Measurements from ENCODE around the gene FAM136A. TPM values are rescaled to one million over a fixed set of nuclear protein-coding genes. Genes with fewer than 3 reads are reported as not detected.
A peak's percentile ranks its signal among the peaks of the same experiment; 100 is the strongest.
"Not testable (repeated sequence)": the region's sequence is repeated elsewhere in the genome, so short reads cannot be mapped to it uniquely, and the experiment has no call there.

FAM136A gene
- total RNA-seq, 1 experiment from 2014 or later = 65.5 TPM

DNA sequence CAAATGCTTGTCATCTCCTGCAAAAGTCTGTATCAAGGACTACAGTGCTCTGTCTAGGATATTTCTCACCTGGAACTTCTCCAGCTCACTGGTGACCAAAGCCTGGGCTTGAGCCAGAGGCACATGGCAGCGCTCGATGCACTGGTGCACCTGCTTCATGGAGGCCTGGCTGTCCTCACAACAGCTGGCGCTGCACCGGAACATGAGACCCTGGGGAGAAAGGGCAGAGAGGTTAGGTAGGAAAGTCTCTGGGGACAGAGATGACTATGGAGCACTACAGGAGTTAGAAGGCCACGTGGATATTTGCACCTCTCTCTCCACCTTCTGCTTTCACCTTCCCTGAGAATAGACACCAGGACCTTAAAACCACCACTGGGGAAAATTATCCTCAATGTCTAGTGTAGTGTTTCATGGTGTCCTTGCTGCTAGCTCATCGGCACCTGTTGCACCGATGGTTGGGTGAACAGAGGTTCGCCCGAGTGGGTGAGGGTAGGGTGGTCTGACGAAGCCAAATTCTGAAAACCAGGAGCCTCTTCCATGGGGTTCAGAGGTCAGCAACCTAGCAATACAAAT is 1.0 kb downstream of the FAM136A start:
- no peak for DNase-seq (ENCODE audit: extremely low read depth, low read depth)

DNA sequence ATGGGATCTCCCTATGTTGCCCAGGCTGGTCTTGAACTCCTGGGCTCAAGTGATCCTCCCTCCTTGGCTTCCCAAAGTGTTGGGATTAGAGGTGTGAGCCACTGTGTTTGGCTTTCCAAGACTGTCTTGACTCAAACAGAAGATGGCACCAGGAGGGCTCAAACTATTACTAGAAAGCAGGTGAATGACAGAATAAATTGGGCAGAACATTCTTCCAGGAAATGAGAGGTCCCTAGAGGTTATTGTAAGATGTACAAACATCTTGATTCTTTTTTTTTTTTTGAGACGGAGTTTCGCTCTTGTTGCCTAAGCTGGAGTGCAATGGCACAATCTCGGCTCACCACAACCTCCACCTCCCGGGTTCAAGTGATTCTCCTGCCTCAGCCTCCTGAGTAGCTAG is 4.0 kb downstream of the FAM136A start:
- DNase-seq (ENCODE audit: extremely low read depth, low read depth) = not testable (repeated sequence)

DNA sequence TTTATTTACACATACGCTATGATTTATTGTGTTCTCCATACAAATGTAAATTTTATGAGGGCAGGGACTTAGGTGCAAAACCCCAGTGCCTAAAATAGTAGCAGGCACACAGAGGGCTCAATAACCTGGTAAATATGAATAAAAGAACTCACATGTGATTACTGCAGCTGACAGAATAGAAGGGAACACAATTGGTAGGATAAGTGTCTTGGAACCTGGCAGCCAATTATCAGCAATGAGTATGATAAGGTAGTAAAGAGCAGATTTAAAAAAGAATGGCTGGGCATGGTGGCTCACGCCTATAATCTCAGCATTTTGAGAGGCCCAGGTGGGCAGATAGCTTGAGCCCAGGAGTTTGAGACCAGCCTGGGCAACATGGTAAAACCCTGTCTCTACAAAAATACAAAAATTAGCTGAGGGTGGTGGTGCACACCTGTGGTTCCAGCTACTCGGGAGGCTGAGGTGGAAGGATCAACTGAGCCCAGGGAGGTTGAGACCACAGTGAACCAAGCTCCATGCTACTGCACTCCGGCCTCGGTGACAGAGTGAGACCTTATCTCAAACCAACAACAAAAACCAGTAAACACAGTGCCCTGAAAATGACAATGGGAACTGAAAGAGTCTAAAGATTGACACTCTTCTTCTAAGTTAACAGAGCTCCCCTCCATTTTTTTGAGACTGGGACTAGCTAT is 18.2 kb downstream of the FAM136A start:
- DNase-seq (ENCODE audit: extremely low read depth, low read depth) = no peak

DNA sequence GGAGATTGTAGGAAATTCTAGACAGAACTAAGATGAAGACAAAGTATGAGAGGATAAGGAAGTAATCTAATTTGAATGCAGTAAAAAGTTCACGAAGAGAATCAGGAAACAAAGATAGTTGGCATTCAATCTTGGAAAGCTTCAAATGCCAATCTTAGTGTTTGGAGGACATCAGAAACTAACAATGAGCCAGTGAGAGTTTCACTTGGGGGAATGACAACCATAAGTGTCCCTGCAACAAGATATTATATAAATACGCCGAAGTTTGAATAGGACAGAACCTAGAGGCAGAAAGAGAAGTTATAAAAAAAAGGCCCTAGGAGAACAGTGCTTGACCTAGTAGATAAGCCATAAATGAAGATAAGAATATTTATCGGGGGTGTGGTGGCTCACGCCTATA is 19.4 kb downstream of the FAM136A start:
- DNase-seq (ENCODE audit: extremely low read depth, low read depth) = no peak

DNA sequence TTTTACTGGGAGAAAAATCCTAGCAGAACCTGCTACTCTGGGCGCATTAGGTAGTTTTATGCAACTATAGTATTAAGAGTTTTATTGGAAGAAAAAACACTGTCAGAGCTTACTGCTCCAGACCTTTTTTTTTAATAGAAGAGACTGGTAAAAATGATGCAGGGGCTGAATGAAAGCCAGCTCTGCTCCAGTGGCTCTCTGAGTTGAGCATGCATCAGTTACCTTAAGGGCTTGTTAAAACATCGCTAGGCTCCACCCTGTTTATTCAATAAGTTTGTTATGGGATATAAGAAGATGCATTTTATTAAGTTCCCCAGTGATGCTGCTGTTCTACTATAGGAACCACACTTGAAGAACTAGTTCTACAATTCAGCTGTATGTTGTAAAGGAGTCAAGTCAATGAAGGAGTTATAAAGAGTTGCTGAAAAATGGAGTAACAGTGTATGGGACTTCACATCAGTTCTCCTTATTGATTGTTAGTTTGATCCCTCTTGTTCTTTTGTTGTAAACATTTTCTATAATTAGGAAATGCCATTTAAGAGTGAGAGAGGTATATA is 21.5 kb downstream of the FAM136A start:
- DNase-seq (ENCODE audit: extremely low read depth, low read depth) = no peak

DNA sequence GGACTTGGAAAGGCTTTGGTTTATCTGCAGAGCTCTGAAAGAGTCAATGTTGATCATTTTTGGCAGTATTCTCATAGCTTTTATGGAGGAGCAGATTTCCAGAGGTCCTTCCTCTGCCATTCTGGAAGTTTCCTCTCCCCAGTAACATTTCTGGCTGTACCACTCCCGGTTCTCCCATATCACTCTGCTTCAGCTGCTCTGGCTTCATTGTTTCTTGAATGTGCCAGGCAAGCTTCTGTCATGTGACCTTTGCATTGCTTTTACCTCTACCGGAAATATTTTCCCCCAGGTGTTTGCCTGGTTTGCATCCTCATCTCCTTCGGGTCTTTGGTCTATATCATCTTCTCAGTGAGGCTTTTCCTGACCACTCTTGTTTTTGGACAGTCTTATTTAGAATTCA is 31.5 kb downstream of the FAM136A start:
- DNase-seq (ENCODE audit: extremely low read depth, low read depth) = no peak

DNA sequence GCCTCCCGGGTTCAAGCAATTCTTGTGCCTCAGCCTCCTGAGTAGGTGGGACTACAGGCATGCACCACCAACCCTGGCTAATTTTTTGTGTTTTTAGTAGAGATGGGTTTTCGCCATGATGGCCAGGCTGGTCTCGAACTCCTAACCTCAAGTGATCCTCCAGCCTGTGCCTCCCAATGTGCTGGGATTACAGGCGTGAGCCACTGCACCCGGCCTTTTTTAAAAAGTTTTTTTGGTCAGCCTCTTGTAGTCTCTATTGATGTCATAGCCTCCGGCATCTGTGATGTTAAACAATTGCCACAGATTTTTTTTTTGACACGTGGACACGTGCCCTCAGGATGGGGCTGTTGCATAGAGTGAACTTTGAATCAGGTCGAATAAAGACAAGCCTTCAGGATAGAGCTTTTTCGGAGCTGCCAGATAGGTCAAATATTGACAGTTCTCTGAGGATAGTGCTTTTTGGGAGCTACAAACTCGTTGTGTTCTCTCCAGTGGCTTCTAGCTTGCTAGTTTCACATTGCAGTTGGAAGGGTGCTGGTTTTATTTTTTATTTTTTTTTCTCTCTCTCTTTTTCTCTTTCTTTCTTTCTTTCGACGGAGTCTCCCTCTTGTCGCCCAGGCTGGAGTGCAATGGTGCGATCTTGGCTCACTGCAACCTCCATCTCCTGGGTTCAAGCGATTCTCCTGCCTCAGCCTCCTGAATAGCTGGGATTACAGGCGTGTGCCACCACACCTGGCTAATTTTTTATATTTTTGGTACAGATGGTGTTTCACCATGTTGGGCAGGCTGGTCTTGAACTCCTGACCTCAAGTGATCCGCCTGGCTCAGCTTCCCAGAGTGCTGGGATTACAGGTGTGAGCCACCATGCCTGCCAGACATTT is 32.2 kb downstream of the FAM136A start:
- not testable (repeated sequence) for DNase-seq (ENCODE audit: extremely low read depth, low read depth)

DNA sequence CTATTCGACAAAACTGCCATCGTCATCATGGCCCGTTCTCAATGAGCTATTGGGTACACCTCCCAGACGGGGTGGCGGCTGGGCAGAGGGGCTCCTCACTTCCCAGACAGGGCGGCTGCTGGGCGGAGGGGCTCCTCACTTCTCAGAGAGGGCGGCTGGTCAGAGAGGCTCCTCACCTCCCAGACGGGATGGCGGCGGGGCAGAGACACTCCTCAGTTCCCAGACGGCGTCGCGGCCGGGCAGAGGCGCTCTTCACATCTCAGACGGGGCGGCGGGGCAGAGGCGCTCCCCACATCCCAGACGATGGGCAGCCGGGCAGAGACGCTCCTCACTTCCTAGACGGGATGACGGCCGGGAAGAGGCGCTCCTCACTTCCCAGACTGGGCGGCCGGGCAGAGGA is 34.9 kb downstream of the FAM136A start:
- DNase-seq (ENCODE audit: extremely low read depth, low read depth) = not testable (repeated sequence)

DNA sequence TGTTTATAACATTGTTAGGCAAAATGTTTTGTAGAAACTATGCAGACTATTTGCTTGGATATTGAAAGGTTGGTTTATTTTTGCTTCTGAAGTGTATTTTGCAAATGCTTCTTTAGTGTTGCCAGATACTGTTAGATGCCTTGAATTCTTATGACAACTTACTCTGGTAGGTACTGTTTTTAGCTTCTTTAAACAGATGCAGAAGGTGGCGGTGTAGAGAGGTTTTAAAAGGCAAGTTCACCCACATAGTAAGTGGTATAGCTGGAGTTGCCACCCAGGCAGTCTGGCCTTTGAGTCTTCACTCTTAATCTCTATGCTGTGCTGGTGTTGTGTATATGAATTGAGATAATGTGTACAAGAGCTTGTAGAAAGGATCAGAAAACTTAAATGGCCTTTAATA is 40.4 kb downstream of the FAM136A start:
- no peak for DNase-seq (ENCODE audit: extremely low read depth, low read depth)

DNA sequence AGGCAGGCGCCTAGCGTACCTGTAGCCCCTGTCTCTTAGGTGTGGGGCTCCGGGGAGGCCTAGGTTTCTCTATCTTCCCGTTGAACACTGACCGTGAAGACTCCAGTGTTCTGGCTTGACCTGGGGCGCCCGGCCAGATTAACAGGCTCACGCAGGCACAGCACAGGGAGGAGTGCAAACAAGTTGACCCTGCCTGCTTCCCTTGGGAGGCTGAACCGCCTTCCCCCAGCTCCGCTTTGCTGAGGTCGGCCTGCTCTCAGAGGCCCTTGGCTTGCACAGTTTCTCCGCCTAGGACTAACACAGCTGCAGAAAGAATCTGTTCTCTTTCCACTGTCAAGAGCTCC is 43.4 kb downstream of the FAM136A start:
- no peak for DNase-seq (ENCODE audit: extremely low read depth, low read depth)

DNA sequence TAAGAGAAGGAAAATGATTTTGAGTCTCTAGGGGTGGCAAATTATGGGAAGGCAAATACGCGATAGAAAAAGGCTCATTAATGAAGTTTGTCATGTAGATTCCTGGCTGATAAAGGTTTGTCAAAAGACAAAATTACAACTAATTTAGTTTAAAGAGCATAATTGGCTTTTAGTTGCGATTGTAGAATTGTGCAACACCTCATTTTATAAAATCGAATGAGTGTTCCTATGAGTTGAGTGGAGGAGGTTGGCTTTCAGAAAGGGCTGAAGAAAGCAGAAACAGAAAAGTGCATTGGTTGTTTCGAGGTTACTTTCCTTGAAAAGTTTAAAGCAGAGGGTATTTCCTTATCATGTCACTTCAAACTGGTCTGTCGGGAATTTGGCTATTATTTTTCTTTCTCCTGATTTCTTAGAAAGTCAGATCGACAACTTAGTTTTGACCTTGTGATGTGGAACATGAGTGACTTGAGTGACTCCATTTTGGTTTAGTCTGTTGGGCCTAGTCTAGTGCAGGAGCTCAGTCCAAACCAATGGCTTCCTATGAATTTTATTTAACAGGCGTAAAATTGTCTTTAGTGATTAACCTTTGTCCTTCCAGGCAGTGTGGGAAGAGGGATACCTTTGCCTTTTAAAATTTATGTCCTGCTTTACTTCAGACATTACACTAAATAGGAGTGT is 46.1 kb downstream of the FAM136A start:
- DNase-seq (ENCODE audit: extremely low read depth, low read depth) = no peak

DNA sequence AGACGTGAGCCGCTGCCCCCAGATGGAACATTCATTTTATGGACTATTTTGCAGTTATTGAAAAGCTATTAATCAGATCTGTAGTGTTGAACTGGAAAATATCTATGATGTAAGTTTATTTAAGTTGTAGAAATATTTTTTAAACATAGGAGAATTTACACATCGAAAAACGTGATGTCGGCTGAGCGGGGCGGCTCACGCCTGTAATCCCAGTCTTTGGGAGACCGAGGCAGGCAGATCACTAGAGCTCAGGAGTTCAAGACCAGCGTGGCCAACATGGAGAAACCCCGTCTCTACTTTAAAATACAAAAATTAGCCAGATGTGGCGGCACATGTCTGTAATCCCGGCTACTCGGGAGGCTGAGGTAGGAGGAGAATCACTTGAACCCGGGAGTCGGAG is 51.4 kb downstream of the FAM136A start:
- DNase-seq (ENCODE audit: extremely low read depth, low read depth) = no peak

DNA sequence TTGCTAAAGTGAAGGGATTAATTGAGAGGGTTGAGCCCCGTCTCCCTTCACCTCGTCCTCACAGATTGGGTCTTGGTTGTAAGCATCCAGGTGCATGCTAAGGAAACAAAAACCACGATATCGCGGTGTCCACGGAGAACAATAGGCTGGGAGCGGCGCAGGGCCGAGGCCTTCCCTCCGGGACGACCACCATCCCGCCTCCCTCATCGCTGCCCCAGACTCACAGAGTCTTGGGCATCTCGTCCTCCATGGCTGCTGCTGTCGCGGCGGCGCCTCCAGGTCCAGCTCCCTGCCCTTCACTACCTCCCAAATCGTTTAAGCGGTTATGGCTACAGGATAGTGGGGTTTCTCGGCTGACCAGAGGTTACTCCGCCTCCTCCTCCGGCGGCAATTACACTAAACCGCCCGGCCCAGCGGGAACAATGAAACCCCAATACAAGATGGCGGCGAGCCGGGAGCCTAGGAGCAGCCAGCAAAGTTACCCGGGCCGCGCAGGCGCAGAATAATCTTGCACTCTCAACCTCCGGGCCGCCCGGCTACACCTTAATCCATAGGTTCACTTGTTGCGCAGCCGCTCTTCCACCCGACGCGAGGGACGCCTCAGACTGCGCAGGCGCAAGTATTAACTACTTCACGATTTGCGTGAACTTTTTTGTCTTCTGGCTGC is 53.6 kb downstream of the FAM136A start, which contains the start of gene TIA1:
Gene TIA1, minus strand, starts transcription at position 448 of the 667 bp plus-strand sequence. Its CDS starts 198 bp downstream, at position 250.
- DNase-seq (ENCODE audit: extremely low read depth, low read depth) = peak; percentile 99

DNA sequence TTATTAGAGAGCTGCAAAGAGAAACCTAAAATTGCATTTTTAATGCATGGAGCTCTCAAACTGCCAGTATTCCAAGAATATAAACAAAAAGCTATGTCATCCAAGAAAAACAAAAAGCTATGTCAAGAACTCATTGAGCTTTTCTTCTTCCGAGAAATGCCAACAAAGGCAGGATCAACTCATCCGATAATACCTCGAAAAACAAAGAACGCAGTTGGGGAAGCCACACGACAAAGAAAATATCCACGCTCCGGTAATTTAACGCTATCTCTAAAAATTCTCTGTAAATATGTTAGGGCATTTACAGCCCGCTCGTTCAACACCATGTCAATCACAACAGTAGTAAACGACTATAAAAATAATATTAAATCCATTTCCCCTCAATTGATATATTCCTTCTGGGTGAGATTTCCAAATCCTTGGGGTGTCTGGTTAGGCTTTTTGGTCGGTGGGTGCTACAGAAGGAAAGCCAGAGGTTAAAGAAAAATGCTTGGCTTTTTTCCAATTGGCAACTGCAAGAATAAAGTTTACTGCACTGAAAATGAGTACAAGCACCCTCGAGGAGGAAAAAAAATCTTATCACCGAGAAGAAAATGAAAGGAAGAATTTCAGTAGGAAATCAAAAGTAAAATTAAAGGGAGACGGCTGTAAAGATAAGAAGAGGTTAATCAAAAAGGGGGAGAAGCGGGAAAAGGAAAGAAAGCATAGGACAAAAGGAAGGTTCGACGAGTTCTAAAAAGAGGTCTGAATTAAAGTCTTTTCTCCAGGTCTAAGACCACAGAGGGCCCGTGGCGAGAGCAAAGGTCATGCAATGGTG is 54.3 kb downstream of the FAM136A start:
- no peak for DNase-seq (ENCODE audit: extremely low read depth, low read depth)

Small RNAs within 50 kb of the gene (small RNA-seq; reads per million reads assigned to genes)
- gene AC016700.2 (0 to 0.06 reads per million in 2 experiments), gene MIR1285-2 (0 reads per million in 2 experiments)

Other genes starting within 250 kb of the FAM136A start
- 26.3 and 47.8 TPM in 2 replicates for gene PCBP1, start 214.6 kb downstream of the FAM136A start, total RNA-seq (2014; rRNA removed; shearing (Covaris generic))
- gene C2orf42, start 111.0 kb downstream of the FAM136A start, total RNA-seq (2014; rRNA removed; shearing (Covaris generic)) = 15.5 and 15.6 TPM in 2 replicates
- 53.1 and 66.8 TPM in 2 replicates for gene TIA1, start 53.4 kb downstream of the FAM136A start, total RNA-seq (2014; rRNA removed; shearing (Covaris generic))
- 26.0 and 32.6 TPM in 2 replicates for gene PCYOX1, start 43.9 kb downstream of the FAM136A start, total RNA-seq (2014; rRNA removed; shearing (Covaris generic))
- 476 and 557 TPM in 2 replicates for gene SNRPG, start 8.3 kb downstream of the FAM136A start, total RNA-seq (2014; rRNA removed; shearing (Covaris generic))

Measured in NCI-H460 (cell line).